HG03135 (cell line): ENCODE data around the gene ZNF189.
"Not testable (repeated sequence)": the region's sequence is repeated elsewhere in the genome, so short reads cannot be mapped to it uniquely, and the experiment has no call there.

Experiments used
- ATAC-seq: cut with Tn5 transposase; IDR thresholded peaks from one replicate; pipeline ENCODE4 v1.9.1; 2021; ENCODE audit warnings: mild to moderate bottlenecking, moderate library complexity; ENCODE audit not compliant: unreplicated experiment

The ZNF189 gene

DNA sequence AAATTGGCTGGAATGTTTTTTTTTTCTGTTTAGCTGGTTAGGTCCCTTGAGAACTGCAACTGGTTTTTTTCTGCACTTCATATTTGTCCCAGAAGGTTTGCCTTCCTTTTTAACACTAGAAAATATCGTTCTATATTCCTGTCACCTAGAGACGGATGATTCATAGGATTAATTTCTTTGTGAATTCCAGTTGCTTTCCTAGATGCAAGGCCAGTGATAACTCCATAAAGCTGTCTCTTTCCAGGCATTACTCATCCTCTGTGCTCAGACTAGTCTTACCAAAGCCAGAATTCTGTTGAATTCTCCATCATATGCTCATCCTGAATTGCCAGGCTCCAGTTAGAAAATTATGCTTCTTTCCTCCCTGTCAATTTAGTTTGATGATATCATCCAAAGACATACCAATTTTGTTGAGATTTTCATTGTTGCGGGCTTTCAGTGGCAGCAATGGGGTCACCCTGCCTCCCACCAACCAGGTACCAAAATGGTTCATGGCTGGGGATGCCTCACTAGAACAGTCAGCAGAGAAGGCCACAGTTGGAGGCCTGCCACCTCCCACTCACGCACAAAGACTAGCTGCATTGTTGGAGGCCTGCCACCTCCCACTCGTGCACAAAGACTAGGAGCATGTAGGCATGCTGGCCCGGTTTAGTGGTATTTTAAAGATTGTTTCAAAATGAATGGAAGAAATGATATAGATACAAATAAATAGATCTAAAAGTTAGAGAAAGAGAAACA, 22.4 kb upstream of the ZNF189 start:
- no peak for ATAC-seq

DNA sequence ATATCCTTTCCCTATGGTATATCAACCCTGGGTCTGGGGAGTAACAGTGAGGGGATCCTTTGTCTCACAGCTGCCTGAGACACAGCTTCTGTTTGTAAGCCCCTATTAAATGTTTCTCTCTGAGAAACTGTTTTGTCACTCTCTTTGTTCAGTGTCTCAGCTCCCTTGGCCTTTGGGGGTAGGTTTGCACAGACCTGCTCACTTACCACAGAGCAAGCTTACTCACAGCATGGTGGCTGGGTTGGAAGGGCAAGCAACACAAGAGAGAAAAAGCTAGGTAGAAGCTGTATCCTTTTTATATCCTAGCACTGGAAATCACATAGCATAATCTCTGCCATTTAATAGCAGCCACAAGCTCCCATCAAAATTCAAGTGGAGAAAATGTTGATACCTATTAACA, 18.4 kb upstream of the ZNF189 start:
- no peak for ATAC-seq

- no peak for ATAC-seq
These were observed 17.5 kb upstream of the ZNF189 start for GRCh38 chr9:101381118-101381517.

- no peak for ATAC-seq
These were observed 16.8 kb upstream of the ZNF189 start for GRCh38 chr9:101381833-101382342.

DNA sequence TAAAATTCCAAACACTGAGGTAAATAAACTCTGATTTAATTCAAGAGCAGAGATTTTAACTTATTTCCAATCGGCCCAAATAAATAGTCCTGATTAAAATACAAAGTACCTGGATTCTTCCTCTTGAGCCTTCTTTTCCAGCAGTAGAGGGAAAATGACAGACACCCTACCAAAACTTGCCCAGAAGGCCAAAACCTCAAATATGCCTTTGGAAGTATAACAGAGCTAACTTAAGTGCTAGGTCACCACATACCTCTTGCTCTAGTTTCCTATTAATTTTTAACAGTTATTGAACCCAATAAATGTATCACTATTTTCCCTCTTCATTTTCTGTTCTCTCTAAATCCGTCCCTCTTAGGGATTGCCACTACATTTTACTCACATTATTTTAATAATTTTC, 15.3 kb upstream of the ZNF189 start:
- ATAC-seq = no peak

DNA sequence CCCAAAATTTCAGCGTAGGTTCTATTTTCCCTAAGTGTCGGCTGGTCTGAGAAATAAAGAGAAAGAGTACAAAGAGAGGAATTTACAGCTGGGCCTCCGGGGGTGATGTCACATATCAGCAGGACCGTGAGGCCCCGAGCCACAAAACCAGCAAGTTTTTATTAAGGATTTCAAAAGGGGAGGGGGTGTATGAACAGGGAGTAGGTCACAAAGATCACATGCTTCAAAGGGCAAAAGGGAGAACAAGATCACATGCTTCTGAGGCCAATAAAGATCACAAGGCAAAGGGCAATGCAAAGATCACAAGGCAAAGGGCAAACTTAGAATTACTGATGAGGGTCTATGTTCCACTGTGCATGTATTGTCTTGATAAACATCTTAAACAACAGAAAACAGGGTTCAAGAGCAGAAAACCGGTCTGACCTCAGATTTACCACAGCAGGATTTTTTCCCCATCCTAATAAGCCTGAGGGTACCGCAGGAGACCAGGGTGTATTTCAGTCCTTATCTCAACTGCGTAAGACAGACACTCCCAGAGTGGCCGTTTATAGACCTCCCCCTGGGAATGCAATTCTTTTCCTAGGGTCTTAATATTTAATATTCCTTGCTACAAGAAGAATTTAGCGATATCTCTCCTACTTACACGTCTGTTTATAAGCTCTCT, 13.6 kb upstream of the ZNF189 start, which contains the start of gene BAAT:
Gene BAAT (minus strand): TSS at position 134 of the 664 bp plus-strand sequence. CDS start 13,602 bp downstream, outside the sequence.
- ATAC-seq = not testable (repeated sequence)

DNA sequence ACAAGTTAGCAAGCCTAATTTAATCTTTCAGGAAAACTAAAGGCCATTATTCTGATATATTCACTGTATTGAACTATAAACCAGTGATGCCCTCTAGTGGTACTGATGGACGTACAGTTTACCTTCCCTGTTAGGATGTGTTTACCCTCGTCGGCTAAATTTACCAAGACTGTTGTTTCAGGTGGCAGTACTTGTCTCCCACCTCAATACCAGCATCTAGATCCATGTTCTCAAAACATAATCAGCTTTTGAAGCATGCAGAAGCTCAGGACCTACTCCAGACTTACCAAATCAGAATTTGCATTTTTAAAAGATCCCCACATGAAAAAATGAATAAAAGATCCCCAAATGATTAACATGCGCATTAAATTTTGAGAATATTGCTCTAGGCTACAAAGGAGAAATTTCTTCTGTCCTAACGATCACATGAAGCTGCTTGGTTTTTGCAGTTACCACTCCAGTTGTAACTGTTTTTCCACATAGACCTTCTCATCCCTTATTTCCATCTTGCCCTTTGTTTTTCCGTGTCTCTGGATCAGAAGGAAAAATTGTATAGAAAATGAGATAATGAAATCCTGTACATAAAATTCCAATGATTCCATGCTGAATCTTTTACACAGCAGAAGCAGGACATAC, 10.7 kb upstream of the ZNF189 start:
- ATAC-seq = no peak

GRCh38 chr9:101388507-101388993, 10.1 kb upstream of the ZNF189 start:
- ATAC-seq = no peak

GRCh38 chr9:101393135-101393534, 5.5 kb upstream of the ZNF189 start:
- no peak for ATAC-seq

GRCh38 chr9:101394687-101395086, 4.0 kb upstream of the ZNF189 start:
- no peak for ATAC-seq

DNA sequence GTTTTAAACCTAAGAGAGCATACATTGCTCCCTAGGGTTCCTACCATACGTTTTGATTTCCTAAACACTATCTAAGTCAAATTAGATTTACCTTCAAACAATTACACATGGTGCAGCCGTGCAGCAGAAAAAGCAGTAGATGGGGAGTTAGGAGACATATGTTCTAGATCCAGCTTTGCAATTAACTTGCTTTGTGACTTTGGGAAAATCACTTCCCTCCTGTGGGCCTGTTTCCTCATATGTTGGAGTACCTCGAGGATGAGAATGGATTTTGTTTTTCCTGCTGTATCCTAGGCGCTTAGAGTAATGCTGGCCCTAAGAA, 944 bp upstream of the ZNF189 start:
- no peak for ATAC-seq

DNA sequence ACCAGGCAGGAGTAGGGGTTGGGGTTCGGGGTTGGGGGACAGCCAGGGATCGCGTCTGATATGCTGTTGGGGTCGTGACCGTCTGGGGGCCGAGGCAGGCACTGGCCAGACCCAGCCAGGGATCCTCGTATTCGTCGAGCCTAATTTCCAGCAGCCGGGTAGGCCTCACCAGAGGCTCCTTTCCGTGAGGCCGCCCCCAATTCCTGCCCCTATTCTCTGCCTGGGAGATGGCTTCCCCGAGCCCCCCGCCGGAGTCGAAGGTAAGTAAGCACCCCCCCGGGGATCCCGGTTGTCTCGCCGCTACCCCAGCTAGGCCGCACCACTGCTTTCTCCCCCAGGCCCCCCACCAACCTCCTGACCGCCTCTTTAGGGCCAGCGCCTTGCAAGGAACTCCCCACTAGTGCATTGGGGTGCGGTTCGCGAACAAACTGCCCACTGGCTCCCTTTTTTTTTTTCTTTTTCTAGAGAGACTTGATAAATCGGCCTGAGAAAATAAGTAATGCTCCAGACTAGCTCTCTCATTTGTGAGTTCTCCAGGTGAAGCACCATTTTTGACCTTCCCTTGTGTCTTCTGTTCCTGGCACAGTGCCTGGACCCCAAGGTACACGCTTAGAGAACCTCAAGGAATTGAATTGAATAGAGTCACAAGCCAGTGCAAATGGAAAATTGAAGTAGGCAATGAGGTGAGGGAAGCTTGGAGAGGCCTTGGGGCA, 435 bp downstream of the ZNF189 start:
- peak; percentile 13 for ATAC-seq

DNA sequence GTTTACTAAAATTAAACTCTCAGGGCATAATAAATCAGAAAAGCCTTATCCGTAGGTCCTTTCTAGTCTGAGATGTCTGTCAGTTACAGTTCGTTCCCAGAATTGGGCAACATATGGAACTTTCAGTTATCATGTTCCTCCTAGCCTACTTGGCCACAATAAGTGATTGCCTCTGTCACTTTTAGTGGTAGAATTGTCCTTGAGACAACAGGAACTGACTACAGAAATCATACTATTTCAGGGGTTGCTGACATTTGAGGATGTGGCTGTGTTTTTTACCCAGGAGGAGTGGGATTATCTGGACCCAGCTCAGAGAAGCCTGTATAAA, 956 bp downstream of the ZNF189 start:
- no peak for ATAC-seq

- ATAC-seq = no peak
These were observed 1.5 kb downstream of the ZNF189 start for GRCh38 chr9:101400120-101400519.

DNA sequence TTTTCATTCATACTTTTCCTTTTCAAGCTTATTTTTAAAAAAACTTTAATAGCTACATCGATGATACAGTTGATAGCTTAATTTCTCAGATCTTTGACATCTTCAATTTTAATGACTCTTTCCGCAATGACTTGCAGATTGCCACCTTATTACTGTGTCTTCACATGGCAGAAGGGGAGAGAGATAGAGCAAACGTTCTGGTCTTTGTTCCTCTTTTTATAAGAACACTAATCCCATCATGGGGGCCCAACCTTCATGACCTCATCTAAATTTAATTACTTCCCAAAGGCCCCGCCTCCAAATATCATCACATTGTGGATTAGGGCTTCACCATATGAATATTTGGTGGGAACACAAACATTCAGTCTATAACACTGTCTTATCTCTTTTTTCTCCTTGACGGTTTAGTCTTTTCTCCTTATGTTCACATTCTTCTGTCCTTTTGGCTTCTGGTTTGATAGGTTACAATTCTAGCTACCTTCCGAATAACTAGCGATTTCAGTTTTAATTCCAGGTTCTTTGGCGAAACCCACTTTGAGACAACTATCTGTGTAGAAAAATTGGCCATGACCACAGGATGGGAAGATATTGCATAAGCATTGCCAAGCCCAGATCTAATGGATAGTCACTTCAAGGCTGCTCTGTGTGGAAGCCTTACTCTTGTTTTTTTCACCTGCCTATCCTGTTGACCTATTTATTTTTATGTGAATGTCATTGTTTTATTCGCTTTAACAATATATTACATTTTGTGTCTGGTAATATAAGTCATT, 5.0 kb downstream of the ZNF189 start:
- no peak for ATAC-seq

DNA sequence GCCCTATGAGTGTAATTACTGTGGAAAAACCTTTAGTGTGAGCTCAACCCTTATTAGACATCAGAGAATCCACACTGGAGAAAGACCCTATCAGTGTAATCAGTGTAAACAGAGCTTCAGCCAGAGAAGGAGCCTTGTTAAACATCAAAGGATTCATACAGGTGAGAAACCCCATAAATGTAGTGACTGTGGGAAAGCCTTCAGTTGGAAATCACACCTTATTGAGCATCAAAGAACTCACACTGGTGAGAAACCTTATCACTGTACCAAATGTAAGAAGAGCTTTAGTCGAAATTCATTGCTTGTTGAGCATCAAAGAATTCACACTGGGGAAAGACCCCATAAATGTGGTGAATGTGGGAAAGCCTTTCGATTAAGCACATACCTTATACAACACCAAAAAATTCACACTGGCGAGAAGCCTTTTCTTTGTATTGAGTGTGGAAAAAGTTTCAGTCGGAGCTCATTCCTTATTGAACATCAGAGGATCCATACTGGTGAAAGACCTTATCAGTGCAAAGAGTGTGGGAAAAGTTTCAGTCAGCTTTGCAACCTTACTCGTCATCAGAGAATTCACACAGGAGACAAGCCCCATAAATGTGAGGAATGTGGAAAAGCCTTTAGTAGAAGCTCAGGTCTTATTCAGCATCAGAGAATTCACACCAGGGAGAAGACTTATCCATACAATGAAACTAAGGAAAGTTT, 9.9 kb downstream of the ZNF189 start:
- no peak for ATAC-seq

- ATAC-seq = no peak
These were observed 10.4 kb downstream of the ZNF189 start for GRCh38 chr9:101409079-101409477.

GRCh38 chr9:101414839-101415238, 16.2 kb downstream of the ZNF189 start:
- ATAC-seq = no peak

GRCh38 chr9:101415578-101415977, 16.9 kb downstream of the ZNF189 start:
- no peak for ATAC-seq

- no peak for ATAC-seq
These were observed 18.7 kb downstream of the ZNF189 start for GRCh38 chr9:101417389-101417788.
